GM15510 (cell line): ENCODE measurements around the gene ATP6V0A4.

Experiments
- POLR2A ChIP-seq: IDR thresholded peaks from 3 replicates; pipeline ENCODE4 v1.6.1; 2011; ENCODE audit warnings: borderline replicate concordance; ENCODE audit not compliant: insufficient read length; ENCODE audit errors: extremely low read depth

The ATP6V0A4 gene

DNA sequence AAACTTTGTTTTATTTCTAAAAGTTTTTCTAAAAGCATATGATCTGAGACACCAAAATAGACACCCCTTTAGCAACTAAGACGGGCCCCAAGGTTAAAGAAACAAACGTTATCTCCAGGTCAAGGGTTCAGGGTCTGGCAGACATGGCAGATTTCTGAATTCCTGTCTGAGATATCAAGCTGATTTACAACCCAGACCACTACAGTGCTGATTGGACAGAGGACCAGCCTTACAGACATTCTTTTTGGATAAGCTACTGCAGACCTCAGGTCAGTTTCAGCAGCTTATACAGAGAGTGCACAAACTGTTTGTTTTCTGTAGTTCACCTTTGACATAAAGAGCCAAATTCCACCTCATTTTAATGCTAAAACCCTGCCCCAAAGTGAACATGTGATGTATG is 131.6 kb downstream of the ATP6V0A4 start:
- no peak for TF ChIP-seq POLR2A

DNA sequence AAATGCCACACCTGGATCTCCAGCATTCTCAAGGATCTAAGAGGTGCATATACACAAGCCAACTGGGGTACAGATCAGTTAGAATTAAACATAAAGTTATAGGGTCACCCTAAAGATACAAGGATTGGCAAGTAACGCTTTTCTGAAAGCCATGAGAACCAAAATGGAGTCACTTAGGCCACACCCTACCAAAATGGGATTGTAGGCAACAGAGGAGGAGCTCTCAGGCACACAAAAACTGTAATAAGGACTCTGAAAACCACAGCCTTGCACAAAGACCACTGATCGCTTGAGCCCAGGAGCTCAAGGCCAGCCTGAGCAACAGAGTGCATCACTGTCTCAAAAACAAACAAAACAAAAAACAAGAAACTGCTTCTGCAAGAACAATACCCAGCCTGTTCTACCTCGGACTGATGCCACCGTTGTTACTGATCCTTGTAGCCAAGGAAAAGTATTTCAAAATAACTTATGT is 132.3 kb downstream of the ATP6V0A4 start:
- no peak for TF ChIP-seq POLR2A

DNA sequence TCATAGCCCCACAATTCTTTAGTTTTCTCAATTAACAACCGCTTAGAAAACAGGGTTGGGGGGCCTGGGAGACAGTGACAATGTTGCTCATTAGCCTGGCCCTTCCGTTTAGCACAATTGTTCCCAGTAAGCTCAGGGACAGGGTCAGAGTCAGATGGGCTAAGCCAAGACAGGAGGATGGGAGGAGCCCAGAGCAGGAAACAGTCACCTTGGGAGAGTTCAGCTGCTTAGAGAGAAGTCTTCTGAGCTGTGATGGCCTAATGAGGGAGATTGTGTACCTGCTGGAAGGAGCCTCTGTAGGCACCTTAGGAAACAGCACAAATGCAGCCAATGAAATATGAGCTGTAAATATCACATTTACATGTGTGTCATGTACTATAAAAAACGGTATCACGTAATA is 132.7 kb downstream of the ATP6V0A4 start:
- TF ChIP-seq POLR2A = no peak

DNA sequence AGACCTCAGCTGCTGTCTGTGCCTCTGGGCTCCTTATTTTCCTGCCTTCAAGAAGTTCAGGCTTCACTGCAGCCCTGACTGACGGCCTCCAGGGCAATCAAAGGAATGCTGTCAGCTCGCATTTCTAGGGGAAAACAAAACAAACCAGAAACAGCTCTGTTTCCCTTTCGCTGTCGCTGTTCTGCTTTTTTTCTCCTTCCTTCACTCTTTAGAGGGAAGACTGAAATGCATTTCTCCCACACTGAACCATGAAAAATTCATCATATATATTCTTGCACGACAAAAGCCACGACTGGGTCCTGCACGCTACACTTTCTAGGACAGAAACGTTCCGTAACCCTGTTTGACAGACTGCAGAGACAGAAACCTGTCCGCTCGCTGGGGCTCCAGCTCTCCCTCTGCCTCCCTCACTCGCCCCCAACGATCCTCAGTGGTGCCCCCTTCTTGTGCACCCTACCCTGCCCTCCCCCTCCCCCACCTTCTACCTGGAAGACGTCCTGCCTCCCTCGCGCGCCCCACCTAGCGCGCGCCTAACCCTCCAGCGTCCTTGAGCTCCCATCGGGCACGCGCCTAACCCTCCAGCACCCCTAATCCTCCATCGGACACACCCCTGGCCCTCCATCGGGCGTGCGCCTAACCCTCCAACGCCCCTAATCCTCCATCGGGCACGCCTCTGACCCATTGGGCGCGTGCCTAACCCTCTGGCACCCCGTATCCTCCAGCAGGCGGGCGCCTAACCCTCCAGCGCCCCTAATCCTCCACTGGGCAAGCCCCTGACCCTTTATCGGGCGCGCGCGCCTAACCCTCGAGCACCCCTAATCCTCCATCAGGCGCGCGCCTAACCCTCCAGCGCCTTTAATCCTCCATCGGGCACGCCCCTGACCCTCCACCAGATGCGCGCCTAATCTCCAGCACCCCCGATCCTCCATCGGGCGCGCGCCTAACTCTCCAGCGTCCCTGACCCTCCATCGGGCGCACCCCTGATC is 134.0 kb downstream of the ATP6V0A4 start:
- TF ChIP-seq POLR2A = no peak

DNA sequence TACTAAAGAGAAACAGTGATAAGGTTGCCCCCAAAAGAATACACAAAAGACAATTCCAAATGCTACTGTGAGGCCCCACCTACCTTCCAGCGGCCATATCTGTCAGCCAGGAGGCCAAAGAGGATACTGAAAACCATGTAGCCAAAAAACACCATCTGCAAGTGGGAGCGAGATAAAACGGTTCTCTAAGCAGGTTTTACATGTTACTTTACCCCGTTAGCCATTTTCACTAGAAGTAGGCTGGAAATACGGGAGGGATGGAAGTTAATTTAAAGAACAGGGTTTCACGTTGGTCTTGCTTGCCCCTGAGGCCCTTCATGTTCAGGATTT is 135.0 kb downstream of the ATP6V0A4 start:
- TF ChIP-seq POLR2A = no peak

DNA sequence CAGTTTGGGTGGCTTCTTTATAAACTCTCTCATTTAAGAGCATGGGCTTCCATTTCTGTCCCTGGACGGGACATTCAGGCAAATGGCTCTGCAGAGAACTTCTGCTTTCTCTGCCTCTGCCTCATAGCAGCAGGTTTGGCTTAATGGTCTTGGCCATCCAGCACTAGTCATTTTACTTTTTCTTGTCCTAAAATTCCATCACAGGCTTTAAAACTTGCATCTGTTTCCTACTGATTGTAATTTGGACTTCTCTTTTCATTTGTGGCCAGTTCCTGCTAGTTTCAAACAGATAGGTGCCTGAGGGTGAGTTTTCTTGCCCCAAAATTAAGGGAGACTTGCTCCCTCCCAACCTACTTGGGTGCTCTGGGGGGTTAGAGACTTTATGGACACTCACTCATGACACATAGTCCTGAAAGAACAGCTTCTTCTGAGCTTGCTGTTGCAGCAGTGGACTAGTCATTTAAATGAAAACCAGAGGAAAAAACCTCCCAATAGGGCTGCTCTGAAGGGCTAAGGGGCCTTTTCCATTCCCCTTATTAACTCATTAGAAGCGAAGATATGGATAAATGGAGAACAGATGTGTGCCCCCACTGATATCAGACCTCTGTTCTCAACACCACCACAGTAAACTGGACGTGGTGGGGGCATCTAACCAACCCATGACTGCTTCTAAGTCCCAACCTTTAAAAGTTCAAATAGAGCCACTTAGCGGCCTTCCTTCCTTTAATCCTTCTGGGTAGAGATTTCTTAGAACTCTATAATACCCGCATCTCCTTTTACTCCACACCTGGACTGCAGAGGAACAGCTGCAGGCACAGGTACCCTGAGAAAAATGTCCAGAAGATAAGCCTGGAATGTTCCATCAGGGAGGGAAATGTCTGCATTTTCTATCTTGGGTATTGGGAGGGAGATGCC is 135.7 kb downstream of the ATP6V0A4 start:
- no peak for TF ChIP-seq POLR2A

DNA sequence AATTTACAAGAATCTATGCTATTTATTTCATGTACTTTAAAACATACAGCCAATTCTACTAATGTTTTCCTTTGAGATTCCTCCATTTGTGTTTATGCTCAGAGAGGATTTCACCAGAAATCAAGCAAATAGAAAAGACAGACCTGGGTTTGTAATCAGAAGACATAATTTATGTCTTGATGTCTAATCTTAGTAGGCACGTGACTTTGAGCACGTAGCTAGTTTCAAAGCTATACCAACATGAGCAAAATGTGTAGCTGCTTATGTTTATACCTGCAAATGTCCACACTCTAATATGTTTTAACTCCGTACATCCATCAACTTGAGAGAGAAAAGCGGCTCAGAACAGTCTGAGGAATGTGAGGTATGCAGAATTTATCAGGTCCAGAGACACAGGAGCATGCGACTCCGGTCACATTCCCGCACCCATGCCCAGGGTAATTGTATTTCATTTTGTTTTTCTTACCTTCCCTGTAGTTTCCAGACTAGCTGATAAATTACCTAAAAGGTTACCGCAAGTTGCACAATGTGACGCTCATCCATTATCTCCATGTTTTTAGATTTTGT is 136.8 kb downstream of the ATP6V0A4 start:
- TF ChIP-seq POLR2A = no peak

DNA sequence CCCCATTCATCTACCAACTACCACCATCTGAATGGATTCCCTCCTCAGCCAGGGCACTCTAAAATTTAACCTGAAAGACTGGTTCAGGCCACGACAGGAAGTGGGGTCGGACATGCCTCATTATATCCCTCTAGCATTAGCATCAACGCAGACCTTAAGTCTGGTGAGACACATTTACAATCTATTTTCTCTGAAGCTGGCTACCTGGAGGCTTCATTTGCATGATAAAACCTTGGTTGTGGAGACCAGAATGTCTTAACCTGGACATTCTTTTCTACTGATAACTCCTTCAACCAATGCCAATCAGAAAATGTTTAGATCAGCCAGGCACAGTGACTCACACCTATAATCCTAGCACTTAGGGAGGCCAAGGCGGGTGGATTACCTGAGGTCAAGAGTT is 139.1 kb downstream of the ATP6V0A4 start:
- TF ChIP-seq POLR2A = no peak

DNA sequence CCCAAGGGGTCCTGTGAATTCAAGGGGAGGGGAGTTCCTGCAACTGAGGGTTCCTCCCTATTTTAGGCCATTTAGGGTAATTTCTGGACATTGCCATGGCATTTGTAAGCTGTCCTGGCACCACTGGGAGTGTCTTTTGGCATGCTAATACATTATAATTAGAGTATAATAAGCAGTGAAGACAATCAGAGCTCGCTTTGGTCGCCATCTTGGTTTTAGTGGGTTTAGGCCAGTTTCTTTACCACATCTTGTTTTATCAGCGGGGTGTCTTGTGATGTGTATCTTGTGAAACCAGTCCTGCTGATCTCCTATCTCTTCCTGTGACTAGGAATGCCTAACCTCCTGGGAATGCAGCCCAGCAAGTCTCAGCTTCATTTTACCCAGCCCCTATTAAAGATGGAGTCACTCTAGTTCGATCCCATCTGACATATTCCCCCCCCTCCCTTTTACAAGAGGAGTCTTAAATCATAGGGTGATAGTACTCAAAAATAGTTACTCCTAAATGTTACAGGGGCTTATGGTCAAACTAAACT is 140.1 kb downstream of the ATP6V0A4 start:
- no peak for TF ChIP-seq POLR2A

DNA sequence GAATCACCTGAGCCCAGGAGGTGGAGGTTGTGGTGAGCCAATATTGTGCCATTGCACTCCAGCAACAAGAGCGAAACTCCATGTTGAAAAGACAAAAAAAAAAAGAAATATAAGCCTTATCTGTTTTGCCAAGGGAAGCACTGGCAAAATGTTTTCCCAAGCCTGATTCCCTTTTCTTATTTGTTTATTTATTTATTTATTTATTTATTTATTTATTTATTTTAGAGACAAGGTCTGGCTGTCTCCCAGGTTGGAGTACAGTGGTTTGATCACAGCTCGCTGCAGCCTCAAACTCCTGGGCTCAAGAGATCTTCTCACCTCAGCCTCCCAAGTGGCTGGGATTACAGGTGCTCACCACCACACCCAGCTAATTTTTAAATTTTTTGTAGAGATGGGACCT is 141.0 kb downstream of the ATP6V0A4 start:
- TF ChIP-seq POLR2A = no peak
